ENCODE measurements around the gene NDUFS2. TPM values are rescaled to one million over a fixed set of nuclear protein-coding genes. Genes with fewer than 3 reads are reported as not detected.

The NDUFS2 gene
- total and polyA plus RNA-seq, 10 of the 15 experiments (the other 5 are each of a cell fraction or from before 2014, with no cell fraction given): 66.5 to 215 (median 148) TPM

GRCh38 chr1:161235957-161236775 lies 34.0 kb downstream of the NDUFS2 start (continued):
- TF ChIP-seq SMAD5 (IDR thresholded peaks at IDR 0.05; ENCODE audit: low read depth) (no peak), USF1 (IDR thresholded peaks at IDR 0.05; ENCODE audit: borderline replicate concordance, extremely low read length, insufficient read depth, low read depth, low read length) (no peak), MTA2 (IDR thresholded peaks at IDR 0.05; ENCODE audit: low read depth) (no peak), MYC (IDR thresholded peaks at IDR 0.05; ENCODE audit: insufficient read depth, insufficient read length, insufficient replicate concordance, low read length, severe bottlenecking) (no peak), TCF3 (IDR thresholded peaks at IDR 0.05; ENCODE audit: borderline replicate concordance, insufficient read depth, low read depth, low read length) (no peak), RFX5 (IDR thresholded peaks at IDR 0.05; ENCODE audit: low read depth, low read length) (no peak), ZZZ3 (IDR thresholded peaks at IDR 0.05; ENCODE audit: control insufficient read depth, insufficient read length, low read depth) (no peak), CHD4 (IDR thresholded peaks at IDR 0.05) (no peak)

DNA sequence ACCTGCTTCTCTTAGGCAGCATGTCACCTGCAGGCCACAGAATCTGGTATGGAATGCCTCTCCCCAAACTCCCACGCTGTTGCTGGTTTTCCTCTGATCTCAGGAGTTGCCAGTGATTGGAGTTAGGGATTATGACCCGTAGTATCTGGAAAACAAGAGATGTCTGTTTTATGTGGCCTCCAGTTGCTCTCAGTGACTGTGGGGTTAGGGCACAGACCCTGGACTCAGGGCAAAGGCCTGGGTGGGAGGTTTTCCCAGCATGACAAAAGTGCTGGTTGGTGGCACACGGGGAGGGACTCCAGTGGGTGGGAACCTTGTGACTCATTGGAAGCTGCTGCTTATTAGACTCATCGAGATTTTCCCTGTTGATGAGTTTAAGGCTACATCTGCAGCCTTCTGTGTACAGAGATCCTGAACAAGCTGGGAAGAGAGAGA lies 35.9 kb downstream of the NDUFS2 start, which contains the start of gene NR1I3:
NR1I3 (minus strand) TSS at position 165 of the 435 bp plus-strand sequence. CDS start 1,638 bp downstream, outside the sequence.
- ChIA-PET POLR2A (no interaction called here), RAD21 (ENCODE audit: unreplicated experiment) (no interaction called here), SMC1A (ENCODE audit: uncharacterized antibody, unreplicated experiment) (no interaction called here), CTCF (interaction anchor here (1.0 to 1.1 kb wide), 4 partner anchors 11 to 144 kb away, joined by 3 to 5 read pairs (median 3); partner anchors contain the start of gene TOMM40L)
- ATAC-seq (no peak), FAIRE-seq (peak; percentile 76), DNase-seq (ENCODE audit: low read depth, low spot score) (no peak)
- Histone ChIP-seq H4K20me1 (ENCODE audit: control insufficient read depth, insufficient read depth) (no peaks in the 10 kb centered on the region), H3K27me3 (replicated peaks in 1 of 2; ENCODE audit: control insufficient read depth in 2 of 2, insufficient read depth in 2 of 2, low read length in 1 of 2) (no peaks in the 10 kb centered on the region), H3K9ac (ENCODE audit: control insufficient read depth, insufficient read depth, low read length) (no peak within 1 kb of the TSS), H3K4me1 (ENCODE audit: control insufficient read depth, insufficient read depth, low read length) (no peaks in the 10 kb centered on the region), H2AFZ (ENCODE audit: control insufficient read depth, low read depth, low read length) (no peak within 1 kb of the TSS), H3K27ac (ENCODE audit: control insufficient read depth, insufficient read depth) (no peak within 1 kb of the TSS), H3K4me2 (ENCODE audit: control insufficient read depth, insufficient read depth) (no peak within 1 kb of the TSS), H3K36me3 (ENCODE audit: control insufficient read depth in 2 of 2, insufficient read depth in 2 of 2, low read length in 1 of 2) (no peaks in the 10 kb centered on the region), H3K9me3 (replicated peaks; ENCODE audit: control insufficient read depth, insufficient read depth, low read length) (no peaks in the 10 kb centered on the region), H3K4me3 (no peak within 1 kb of the TSS), H3K79me2 (ENCODE audit: control insufficient read depth, insufficient read depth, low read length) (no peaks in the 10 kb centered on the region)
- in situ Hi-C loops (cut with MboI): no loop called here
- intact Hi-C loops (cut with micrococcal nuclease; ENCODE audit: unreplicated experiment): no loop called here
- WGBS (ENCODE audit: insufficient coverage, insufficient replicate concordance, low lambda C conversion rate, missing lambda C conversion rate): 21% methylated on average over 3 of the region's 4 CpGs
- BruUV-seq (replicated peaks): no TSS peak
- TF ChIP-seq SMAD5 (IDR thresholded peaks at IDR 0.05; ENCODE audit: low read depth) (no peak), CHD1 (IDR thresholded peaks at IDR 0.05; ENCODE audit: low read depth, low read length) (no peak), ZBTB4 (CRISPR knock-in tag; IDR thresholded peaks at IDR 0.05) (no peak), NKRF (conservative IDR thresholded peaks at IDR 0.05) (no peak), RCOR1 (conservative IDR thresholded peaks at IDR 0.05; ENCODE audit: low read depth, low read length) (no peak), TARDBP (IDR thresholded peaks at IDR 0.05; ENCODE audit: borderline replicate concordance) (no peak), SMC3 (IDR thresholded peaks at IDR 0.05; ENCODE audit: borderline replicate concordance, low read length) (no peak), CREB1 (IDR thresholded peaks at IDR 0.05; ENCODE audit: low read depth) (no peak), MEF2B (IDR thresholded peaks at IDR 0.05; ENCODE audit: partially characterized antibody, poor library complexity, severe bottlenecking) (no peak), TCF12 (IDR thresholded peaks at IDR 0.05; ENCODE audit: low read depth, low read length) (no peak)
